Putamen (tissue), 1 donor: ENCODE results near the gene CHST14.

Experiments used
- DNase-seq: peaks from one replicate; pipeline ENCODE4 v3.0.0-alpha.2; 2016; ENCODE audit warnings: low spot score

Gene CHST14

DNA sequence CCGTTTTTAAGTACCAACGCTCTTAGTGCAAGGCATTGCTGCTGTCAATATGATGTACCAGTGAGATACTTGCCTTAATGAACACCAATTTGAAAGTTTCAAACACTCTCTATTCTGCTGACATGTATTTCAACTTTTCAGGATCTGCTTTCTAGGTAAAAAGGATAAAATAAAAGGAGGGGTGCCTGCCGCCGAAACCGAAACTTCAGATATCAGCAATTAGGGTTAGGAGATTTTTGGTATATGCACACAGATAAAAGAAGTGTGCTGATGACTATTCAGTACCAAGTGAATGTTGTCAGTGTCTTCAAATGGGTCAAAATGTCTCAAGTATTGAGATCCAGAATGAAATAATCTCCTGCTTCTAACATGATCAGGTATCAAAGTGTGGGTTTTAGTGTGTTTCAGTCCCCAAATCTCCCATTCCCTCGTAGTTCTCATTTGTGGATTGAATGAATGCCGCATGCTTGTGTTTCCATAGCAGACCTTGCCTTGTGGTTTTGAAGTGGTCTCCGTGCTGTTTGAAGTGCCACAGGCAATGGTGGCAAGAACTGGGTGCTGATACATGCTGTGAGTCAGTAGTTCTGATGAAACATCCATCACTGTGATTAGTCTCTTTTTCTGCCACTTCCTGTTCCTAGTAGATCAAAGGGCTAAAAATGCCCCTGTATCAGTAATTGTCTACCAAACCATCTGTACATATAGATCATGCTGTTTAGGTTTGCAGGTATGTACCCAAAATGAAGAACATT, 22.5 kb downstream of the CHST14 start:
- DNase-seq = no peak

DNA sequence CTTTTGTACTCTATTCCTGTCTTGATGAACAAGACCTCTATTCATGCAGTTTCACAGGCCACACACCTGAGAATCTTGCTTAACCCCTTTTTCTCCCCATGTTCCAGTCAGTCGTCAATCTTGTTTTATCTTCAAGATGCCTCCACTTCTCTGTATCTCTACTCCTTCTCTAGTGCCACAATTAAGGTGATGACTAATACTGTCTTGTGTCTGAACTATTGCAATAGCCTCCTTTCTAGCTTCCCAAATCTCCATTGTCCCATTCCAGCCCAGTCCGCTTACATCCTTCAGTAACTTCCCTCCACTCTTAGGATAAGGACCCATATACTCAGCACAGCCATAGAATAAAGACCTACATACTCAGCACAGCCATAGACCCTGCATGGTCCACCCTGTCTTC, 24.7 kb downstream of the CHST14 start:
- no peak for DNase-seq

DNA sequence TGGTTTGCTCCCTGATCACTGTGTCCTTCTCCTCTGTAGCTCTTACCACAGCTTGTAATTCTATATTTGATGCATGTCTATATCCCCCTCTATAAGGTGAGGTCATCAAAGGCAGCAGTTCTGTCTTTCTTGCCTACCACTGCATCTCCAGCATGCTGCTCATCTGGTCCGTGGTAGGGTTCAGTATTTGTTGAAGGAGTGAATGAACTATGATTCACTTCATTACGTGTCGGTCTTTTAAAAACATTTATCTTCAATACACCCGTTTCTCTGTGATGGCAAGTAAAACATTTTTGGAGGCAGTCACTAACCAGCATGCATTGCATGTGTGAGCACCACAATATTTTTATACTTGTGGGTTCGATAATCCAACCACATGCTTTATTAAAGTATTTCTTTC, 27.6 kb downstream of the CHST14 start:
- no peak for DNase-seq

DNA sequence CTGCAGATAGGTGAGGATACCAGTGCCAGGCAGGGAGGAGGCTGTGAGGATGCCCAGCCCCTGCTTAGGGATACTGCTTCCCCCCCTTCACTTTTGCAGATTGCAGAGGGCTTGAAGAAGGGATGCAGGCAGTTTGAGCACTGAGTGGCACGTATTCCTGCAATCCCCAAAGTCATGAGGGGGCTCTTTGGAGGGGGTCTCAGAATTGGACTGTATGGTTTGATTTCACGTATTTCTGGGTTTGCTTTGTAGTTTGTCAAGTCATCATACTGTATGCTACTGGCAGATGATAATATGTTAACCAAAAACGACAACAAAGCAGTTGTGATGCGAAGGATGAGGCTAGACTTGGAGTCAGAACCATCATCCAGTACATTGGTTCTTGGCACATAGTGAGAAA, 28.1 kb downstream of the CHST14 start:
- DNase-seq = no peak

DNA sequence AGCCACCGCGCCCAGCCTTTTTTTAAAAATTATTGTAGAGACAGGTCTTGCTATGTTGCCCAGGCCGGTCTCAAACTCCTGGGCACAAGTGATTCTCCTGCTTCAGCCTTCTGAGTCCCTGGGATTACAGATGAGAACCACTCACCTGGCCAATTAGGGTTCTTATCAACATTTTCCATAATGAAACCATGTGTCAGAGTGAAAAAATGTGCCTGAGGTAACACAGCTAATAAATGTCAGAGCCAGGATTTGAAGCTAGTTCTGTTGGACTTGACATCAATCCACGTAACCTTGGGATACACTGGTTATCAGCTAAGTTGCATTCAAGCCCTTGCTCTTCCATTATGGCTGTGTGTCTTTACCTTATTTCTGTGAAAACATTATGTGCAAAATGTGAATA, 29.1 kb downstream of the CHST14 start:
- no peak for DNase-seq

DNA sequence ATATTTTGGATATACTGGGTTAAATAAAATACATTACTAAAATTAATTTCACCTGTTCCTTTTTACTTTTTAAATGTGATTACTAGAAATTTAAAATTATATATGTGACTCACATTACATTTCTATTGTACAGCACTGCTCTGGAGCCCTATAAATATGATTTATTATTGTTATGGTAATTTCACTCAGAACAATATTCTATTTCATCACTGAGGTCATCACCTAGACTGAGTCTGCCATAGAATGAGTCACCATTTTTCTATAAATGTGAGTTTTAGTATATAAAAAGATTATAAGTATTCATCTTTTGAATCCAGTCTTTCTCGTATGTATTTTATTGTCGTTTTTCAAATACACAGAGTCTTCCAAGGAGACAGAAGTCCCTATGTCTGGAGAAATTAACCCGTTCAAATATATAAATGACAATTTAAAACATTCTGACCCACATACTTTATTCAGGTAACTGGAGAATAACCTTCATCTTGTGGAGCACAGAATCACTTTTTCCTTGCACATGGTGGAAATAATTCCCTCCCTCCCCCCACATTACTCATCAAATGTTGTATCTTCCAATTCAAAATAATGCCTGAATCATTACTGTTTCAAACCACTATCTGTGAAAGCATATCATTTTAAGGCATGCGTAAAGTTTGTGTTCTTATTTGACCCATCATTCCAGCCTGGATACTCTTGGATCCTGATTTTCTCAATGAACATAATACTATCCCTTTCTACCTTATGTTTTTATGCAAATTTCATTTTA, 30.0 kb downstream of the CHST14 start:
- no peak for DNase-seq

DNA sequence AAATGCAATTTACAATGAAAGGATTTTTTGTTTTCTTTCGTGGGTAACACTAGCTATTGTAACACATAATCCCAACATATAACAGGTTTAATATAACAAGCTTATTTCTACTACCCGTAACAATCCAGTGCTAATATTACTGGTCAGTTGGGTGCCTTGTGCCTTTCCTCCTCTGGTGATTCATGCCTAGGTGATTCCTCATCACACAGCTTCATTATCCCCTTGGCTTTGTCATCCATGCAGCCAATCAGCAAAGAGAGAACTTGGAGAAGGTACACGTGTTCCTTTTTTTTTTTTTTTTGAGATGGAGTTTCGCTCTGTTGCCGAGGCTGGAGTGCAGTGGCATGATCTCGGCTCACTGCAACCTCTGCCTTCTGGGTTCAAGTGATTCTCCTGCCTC, 30.7 kb downstream of the CHST14 start:
- no peak for DNase-seq

DNA sequence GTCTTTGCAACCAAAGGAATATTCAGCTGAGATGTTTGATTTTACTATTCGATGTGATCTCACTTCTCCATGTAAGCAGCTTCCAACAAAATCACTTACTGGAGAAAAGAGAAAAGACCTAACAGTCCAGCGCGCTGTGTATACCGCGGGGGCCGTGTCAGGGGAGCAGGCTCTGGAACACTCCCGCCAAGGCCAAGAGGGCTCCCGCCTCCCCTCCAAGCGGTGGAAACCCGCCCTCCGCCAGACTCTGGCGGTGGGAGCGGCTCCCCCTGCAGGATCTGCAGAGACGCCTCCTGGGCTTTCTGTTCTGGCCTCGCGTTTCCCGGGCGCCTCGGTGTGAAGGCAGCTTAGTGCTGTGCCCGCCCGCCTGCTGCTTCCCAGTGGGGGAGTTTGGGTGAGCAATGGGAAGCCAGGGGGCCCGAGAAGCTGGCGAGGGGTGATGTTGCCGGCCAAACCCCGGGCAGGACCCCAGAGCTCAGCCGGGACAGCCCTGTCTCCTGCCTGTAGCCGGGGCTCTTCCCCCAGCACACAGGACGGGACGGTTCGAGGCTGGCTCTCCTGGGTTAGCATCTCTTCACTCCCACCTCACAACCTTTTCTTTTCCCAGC, 36.3 kb downstream of the CHST14 start:
- peak; percentile 71 for DNase-seq

DNA sequence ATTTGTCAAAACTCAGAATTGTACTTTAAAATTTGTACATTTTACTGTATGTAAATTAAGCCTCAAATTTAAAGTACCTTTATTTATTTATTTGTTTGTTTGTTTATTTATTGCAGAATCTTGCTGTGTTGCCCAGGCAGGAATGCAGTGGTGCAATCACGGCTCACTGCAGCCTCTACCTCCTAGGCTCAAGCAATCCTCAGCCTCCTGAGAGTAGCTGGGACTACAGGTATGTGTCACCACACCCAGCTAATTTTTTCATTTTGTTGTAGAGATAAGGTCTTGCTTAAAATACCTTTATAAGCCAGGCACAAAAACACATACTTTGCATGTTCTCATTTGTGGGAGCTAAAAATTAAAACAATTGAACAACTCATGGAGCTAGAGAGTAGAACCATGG, 37.4 kb downstream of the CHST14 start:
- no peak for DNase-seq

DNA sequence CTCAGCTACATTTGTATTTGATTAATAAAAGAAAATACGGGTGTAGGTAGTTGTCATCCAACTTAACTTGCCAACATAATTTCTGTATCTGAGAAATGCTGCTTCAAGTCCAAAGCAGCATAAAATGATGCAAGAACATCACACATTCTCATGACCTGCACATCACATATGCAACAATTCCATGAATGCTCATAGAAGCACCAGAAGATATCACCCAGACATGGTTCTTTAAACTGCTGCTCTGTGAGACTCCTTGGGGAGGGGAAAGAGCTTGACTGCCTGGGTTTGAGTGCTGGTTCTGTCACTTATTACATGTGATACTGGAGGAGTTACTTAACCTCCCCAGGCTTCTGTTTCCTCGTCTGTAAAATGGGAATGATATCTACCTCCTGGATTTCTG, 39.4 kb downstream of the CHST14 start:
- DNase-seq = no peak

DNA sequence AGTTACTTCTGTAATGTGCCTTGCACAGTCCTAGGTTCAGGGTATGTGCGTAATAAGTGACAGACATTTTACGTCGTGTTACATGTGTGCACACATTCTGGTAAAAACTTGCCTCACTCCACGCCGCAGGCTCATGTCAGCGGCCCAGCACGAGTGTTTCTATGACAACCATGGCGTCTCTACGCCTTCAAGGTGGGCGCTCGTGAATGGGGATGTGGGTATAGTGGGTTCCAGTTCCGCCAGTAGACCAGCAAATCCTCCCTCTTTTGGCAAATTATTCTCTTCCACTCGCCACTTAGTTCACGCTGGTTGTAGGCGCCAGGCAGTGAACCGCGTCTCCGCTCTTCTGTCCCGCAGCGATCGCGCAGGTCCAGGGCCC, 40.3 kb downstream of the CHST14 start:
- no peak for DNase-seq

DNA sequence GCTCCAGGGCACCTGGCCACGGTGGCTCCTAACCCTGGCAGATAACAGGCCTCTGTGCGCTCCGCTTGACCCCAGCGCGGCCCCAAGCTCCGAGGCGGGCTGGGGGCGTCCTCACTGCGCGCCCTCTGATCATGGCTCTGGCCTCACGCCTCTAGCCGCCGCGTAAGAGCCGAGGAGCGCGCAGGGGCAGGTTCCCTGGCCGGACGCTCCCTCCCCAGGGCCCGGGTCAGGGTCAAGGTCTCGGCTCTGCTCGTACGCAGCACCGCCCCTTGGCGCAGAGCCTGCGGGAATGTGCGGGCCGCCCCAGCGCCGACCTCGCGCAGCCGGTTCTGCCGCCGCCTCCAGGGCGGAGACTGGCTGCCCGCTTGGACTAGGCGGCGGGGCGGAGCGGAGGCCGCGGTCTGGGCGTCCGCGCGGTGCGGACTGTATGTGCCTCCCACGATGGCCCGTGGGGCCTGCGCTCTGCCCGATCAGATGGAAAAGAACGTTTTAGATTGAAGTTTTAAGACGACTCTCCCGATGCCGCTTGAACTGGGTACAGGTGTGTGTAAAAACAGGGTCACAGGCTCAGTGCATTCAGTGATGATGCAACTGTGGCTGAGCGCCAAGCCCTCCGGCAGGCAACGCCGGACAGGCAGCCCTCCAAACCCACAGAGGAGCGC, 40.8 kb downstream of the CHST14 start:
- peak; percentile 34 for DNase-seq

DNA sequence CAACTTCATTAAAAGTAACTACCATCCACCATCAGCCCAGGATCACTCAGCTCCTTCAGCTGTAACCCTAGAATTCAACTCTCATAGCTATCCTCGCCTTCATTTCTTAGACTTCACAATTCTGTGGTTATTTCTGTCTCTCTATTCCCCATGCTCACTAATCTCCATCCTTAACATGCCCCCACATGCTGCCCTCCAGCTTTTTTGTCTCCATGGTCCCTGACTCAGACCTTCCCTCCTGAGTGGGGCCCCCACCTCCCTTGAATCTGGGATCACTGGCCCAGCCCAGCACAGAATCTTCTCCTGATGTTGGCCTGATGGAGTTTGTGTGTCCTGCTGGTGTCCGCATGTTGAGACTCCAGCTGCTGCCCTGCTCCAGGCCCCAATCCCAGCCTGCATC, 41.7 kb downstream of the CHST14 start:
- no peak for DNase-seq

DNA sequence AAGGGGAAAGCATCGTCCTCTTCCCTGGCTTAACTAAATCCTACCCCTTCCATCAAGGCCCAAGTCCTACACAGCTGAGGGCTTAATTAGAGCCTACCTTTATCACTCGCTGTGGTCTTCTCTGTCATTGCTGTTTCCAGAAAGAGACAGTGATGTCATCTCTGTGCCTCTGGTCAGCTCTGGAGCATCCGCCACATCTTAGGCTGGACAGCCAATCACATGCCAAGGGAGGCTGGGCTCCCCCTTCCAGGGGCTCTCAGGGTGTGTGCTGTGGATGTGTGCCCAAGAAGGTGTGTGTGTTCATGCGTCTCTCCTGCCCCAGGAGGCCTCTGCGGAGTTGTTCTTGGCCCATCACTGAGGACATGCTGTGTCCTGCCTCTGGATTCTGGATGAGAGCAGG, 42.8 kb downstream of the CHST14 start:
- no peak for DNase-seq

DNA sequence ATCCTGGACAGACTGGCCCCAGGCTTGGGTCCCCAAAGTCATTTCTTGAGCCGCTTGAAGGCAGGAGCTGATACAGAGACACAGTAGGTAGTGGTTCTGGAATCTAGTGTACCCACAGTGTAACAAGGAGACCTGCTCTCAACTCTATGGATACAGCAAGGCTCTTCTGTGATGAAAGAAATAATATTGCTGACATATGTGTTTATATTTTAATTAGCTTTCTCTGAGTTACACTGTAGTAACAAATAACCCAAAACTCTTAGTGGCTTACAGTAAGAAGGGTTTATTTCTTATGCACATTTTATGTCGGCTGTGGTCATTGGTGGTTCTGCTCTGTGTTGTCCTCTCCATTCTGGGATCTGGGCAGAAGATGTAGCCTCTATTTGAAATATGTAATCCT, 45.5 kb downstream of the CHST14 start:
- no peak for DNase-seq
